IMR-90 (cell line): ENCODE measurements around the gene NMB. TPM values are rescaled to one million over a fixed set of nuclear protein-coding genes. Genes with fewer than 3 reads are reported as not detected.

Experiments
- ATAC-seq: fragments of 200-7000 bp; cut with Tn5 transposase; 2 replicates; pipeline ENCODE4 v1.9.1; 2020; ENCODE audit warnings: low read depth, mild to moderate bottlenecking, moderate library complexity
- BruUV-seq: library from RNA; stranded (reverse); fragments of 400-500 nt; replicated peaks from 2 replicates; lab custom pipeline; 2021; lab: Mats Ljungman, UMichigan
- CTCF ChIA-PET: fragments of 300-600 bp; formaldehyde crosslinking; extraction: SDS; loops from one replicate; lab custom pipeline; 2021; ENCODE audit warnings: antibody characterized with exemption; lab: Yijun Ruan, JAX
- POLR2A ChIA-PET: fragments of 300-600 bp; sonication (Branson Sonifier 250); formaldehyde crosslinking; loops from one replicate; lab custom pipeline; 2022; ENCODE audit warnings: antibody characterized with exemption; ENCODE audit not compliant: unreplicated experiment; lab: Charles Lee
- DNase-seq: peaks from one replicate; pipeline ENCODE4 v3.0.0; 2013
- H2AFZ ChIP-seq: replicated peaks from 2 replicates; pipeline ENCODE3; 2013; ENCODE audit warnings: low read length, mild to moderate bottlenecking; ENCODE audit not compliant: poor library complexity
- H2AK5ac ChIP-seq: 2 replicates; pipeline ENCODE4 v1.6.1; 2013; ENCODE audit warnings: low read depth, low read length, inconsistent platforms
- H2AK9ac ChIP-seq: replicated peaks from 2 replicates; pipeline ENCODE3; 2013; ENCODE audit warnings: mild to moderate bottlenecking, low read depth, low read length, moderate library complexity; ENCODE audit not compliant: poor library complexity
- H2BK120ac ChIP-seq: 2 replicates; pipeline ENCODE4 v1.6.1; 2013; ENCODE audit warnings: low read depth, low read length, inconsistent platforms
- H2BK15ac ChIP-seq: 3 replicates; pipeline ENCODE4 v1.6.1; 2013; ENCODE audit warnings: low read depth, low read length, inconsistent platforms
- H2BK20ac ChIP-seq: 2 replicates; pipeline ENCODE4 v1.6.1; 2013; ENCODE audit warnings: low read depth, mild to moderate bottlenecking, inconsistent platforms, low read length, moderate library complexity
- H2BK5ac ChIP-seq: 2 replicates; pipeline ENCODE4 v1.6.1; 2013; ENCODE audit warnings: mild to moderate bottlenecking, low read depth, low read length, inconsistent platforms; ENCODE audit not compliant: poor library complexity, severe bottlenecking
- H3K14ac ChIP-seq: replicated peaks from 2 replicates; pipeline ENCODE4 v1.6.1; 2013; ENCODE audit warnings: low read depth, low read length, inconsistent platforms
- H3K18ac ChIP-seq: 2 replicates; pipeline ENCODE4 v1.6.1; 2013; ENCODE audit warnings: low read depth, low read length, control low read depth
- H3K23ac ChIP-seq: 2 replicates; pipeline ENCODE4 v1.6.1; 2013; ENCODE audit warnings: low read depth, low read length, inconsistent platforms
- H3K27ac ChIP-seq: 2 replicates; pipeline ENCODE4 v1.5.1; 2013; ENCODE audit warnings: mild to moderate bottlenecking, control low read depth, low read length; ENCODE audit not compliant: insufficient read depth
- H3K27me3 ChIP-seq: 2 replicates; pipeline ENCODE4 v1.6.1; 2013; ENCODE audit warnings: low read length; ENCODE audit not compliant: control insufficient read depth, insufficient read depth
- H3K36me3 ChIP-seq: 2 replicates; pipeline ENCODE4 v1.6.1; 2013; ENCODE audit warnings: low read length, mixed read lengths; ENCODE audit not compliant: control insufficient read depth, insufficient read depth
- H3K4ac ChIP-seq: 2 replicates; pipeline ENCODE4 v1.6.1; 2013; ENCODE audit warnings: low read depth, low read length, inconsistent platforms
- H3K4me1 ChIP-seq: 2 replicates; pipeline ENCODE4 v1.6.1; 2013; ENCODE audit warnings: low read length, mixed read lengths; ENCODE audit not compliant: control insufficient read depth, insufficient read depth
- H3K4me2 ChIP-seq: 2 replicates; pipeline ENCODE4 v1.6.1; 2013; ENCODE audit warnings: low read depth, mild to moderate bottlenecking, control low read depth, low read length, moderate library complexity
- H3K4me3 ChIP-seq: 2 replicates; pipeline ENCODE4 v1.5.1; 2013; ENCODE audit warnings: low read depth, mild to moderate bottlenecking, control low read depth, low read length, moderate library complexity; ENCODE audit not compliant: insufficient read depth
- H3K56ac ChIP-seq: 2 replicates; pipeline ENCODE4 v1.6.1; 2013; ENCODE audit warnings: low read length, inconsistent platforms; ENCODE audit not compliant: insufficient read depth; ENCODE audit errors: extremely low read depth
- H3K79me1 ChIP-seq, 2 experiments: 2 replicates each; pipeline ENCODE4 v1.6.1; 2013; ENCODE audit warnings: low read length in 2 of 2, inconsistent platforms in 1 of 2, low read depth in 1 of 2
- H3K9ac ChIP-seq: 2 replicates; pipeline ENCODE4 v1.6.1; 2013; ENCODE audit warnings: low read depth, low read length, control low read depth
- H3K9me1 ChIP-seq: 2 replicates; pipeline ENCODE4 v1.6.1; 2013; ENCODE audit warnings: low read length, inconsistent platforms; ENCODE audit not compliant: insufficient read depth
- H3K9me3 ChIP-seq: 2 replicates; pipeline ENCODE4 v1.6.1; 2013; ENCODE audit warnings: low read length; ENCODE audit not compliant: control insufficient read depth, insufficient read depth
- H4K20me1 ChIP-seq: 2 replicates; pipeline ENCODE4 v1.6.1; 2013; ENCODE audit warnings: low read length, inconsistent platforms; ENCODE audit not compliant: insufficient read depth
- H4K5ac ChIP-seq: 2 replicates; pipeline ENCODE4 v1.6.1; 2013; ENCODE audit warnings: mild to moderate bottlenecking, low read depth, low read length, control low read depth
- H4K8ac ChIP-seq, 2 experiments: 2 replicates each; pipeline ENCODE4 v1.6.1; 2013; ENCODE audit warnings: low read depth in 2 of 2, low read length in 2 of 2, control low read depth in 1 of 2, inconsistent platforms in 1 of 2
- H4K91ac ChIP-seq: 2 replicates; pipeline ENCODE4 v1.6.1; 2013; ENCODE audit warnings: low read depth, low read length, inconsistent platforms; ENCODE audit not compliant: insufficient read depth
- CTCF ChIP-seq: conservative IDR thresholded peaks from 2 replicates; pipeline ENCODE4 v1.5.1; 2012; ENCODE audit warnings: mild to moderate bottlenecking, low read depth, low read length, improper control_type of control experiment
- USF2 ChIP-seq: fragments of 150-350 bp; IDR thresholded peaks from 2 replicates; pipeline ENCODE4 v1.6.1; 2017; ENCODE audit warnings: mild to moderate bottlenecking, antibody characterized with exemption, low read length, low read depth
- WGBS, 2 experiments: methylation state at CpG; one replicate each; pipeline versions ENCODE4 v1.1.5 to v1.1.7; 2013; ENCODE audit warnings: missing lambda C conversion rate in 2 of 2; ENCODE audit not compliant: insufficient read length in 1 of 2; ENCODE audit errors: extremely low coverage in 2 of 2; 5-methylcytosine and 5-hydroxymethylcytosine counted together
- dilution Hi-C: fragments of 300-500 bp; cut with HindIII; formaldehyde crosslinking; loops from one replicate; pipeline ENCODE4 v1.14.3; 2018; ENCODE audit warnings: low sequenced_read_pairs; ENCODE audit not compliant: unreplicated experiment
- in situ Hi-C: fragments of 300-500 bp; cut with MboI; formaldehyde crosslinking; loops from 3 replicates; pipeline ENCODE4 v1.14.3; 2019; ENCODE audit warnings: low sequenced_read_pairs, inconsistent platforms, mixed read lengths
- intact Hi-C: fragments of 100-400 bp; cut with micrococcal nuclease; formaldehyde crosslinking; loops from 2 replicates; pipeline ENCODE4 v1.10.0; 2022
- polyA plus RNA-seq, 3 experiments: library from polyadenylated mRNA; depleted of rRNA; stranded (reverse); fragments of >200 nt; gene quantifications; 2 replicates each; pipeline ENCODE4 v1.2.3, GENCODE V29; 2012; ENCODE audit warnings: low replicate concordance in 1 of 3
- total RNA-seq: library from RNA; depleted of rRNA; stranded (reverse); fragments of >200 nt; gene quantifications from 2 replicates; pipeline ENCODE4 v1.2.3, GENCODE V29; 2012

NMB gene
- total and polyA plus RNA-seq, 2 of the 4 experiments (the other 2 are of a cell fraction) = 1.3 to 3.8 TPM

GRCh38 chr15:84638103-84638502 lies 19.9 kb downstream of the NMB start:
- H3K18ac ChIP-seq = no peak overlapping the region
- H2AK9ac ChIP-seq = no peak overlapping the region
- no peak overlapping the region for H3K23ac ChIP-seq
- H2BK20ac ChIP-seq = no peak overlapping the region
- no peak overlapping the region for H2BK120ac ChIP-seq
- peaks cover 3% of the 10 kb centered on the region; the same call in 1 of the 2 replicates for H3K9me1 ChIP-seq
- H3K4me2 ChIP-seq = no peak overlapping the region
- BruUV-seq = no TSS peak
- ChIA-PET POLR2A (no interaction called here), CTCF (no interaction called here)
- no peak overlapping the region for H3K4me3 ChIP-seq
- peak; percentile 22 for DNase-seq
- no peak overlapping the region for H2BK5ac ChIP-seq
- dilution Hi-C loops (no loop called here), intact Hi-C loops (loop anchor here (10.0 kb wide), 1 partner anchor 53 kb away; no protein-coding TSS in a partner anchor), in situ Hi-C loops (no loop called here)
- H3K27me3 ChIP-seq = no peaks in the 10 kb centered on the region
- peaks cover 7% of the 10 kb centered on the region; the same call in 1 of the 2 replicates for H4K20me1 ChIP-seq
- H3K36me3 ChIP-seq = peaks cover 43% of the 10 kb centered on the region
- H4K91ac ChIP-seq = no peak overlapping the region
- no CpG with 5 or more reads among the region's 3 CpGs for WGBS, 2 experiments
- H3K9me3 ChIP-seq = no peaks in the 10 kb centered on the region
- H2AK5ac ChIP-seq = no peak overlapping the region
- no peak overlapping the region for H4K5ac ChIP-seq
- peaks cover 8 to 22% of the 10 kb centered on the region in 2 experiments; a peak in 3 of 4 replicates for H3K79me1 ChIP-seq
- ATAC-seq = no peak
- H4K8ac ChIP-seq = no peak overlapping the region
- no peak overlapping the region for H2AFZ ChIP-seq
- H3K4ac ChIP-seq = no peak overlapping the region
- TF ChIP-seq CTCF (0 out of 2 replicates have a peak, but pooled peaks have one; percentile 5), USF2 (no peak)
- no peak overlapping the region for H3K14ac ChIP-seq
- H2BK15ac ChIP-seq = no peak overlapping the region
- H3K9ac ChIP-seq = no peak overlapping the region
- no peaks in the 10 kb centered on the region for H3K4me1 ChIP-seq
- no peak overlapping the region for H3K56ac ChIP-seq
- H3K27ac ChIP-seq = no peak overlapping the region
